ENCODE measurements around the gene RABEPK.
"Not testable (repeated sequence)": the region's sequence is repeated elsewhere in the genome, so short reads cannot be mapped to it uniquely, and the experiment has no call there.

The RABEPK gene

DNA sequence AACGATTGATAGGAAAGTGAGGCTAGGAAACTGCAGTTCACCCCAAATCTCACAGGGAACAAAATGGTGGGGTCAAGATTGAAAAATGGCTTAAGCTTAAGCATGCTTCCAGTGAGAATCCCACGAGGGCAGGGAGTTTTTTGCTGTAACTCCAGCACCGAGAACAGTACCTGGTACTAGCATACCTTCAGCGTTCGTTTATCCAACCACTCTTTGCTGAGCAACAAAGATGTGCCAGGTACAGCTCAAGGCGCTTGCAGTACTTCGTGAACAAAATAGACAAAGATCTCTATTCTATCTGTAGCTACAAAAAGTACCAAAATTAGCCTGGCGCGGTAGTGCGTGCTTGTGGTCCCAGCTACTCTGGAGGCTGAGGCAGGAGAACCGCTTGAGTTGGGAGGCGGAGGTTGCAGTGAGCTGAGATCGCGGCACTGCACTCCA is 10.0 kb upstream of the RABEPK start:
- Histone ChIP-seq H3K36me3 (ENCODE audit: control insufficient read depth in 5 of 5, insufficient read depth in 5 of 5, low read length in 5 of 5) (no peaks in the 10 kb centered on the region), H3K27ac (ENCODE audit: low read depth, low read length) (peak overlapping the region; percentile 95), H3K4me3 (ENCODE audit: low read depth in 1 of 5, low read length in 5 of 5) (peak overlapping the region; percentile 86 to 98 (median 95)), H3K27me3 (ENCODE audit: control insufficient read depth in 5 of 5, insufficient read depth in 4 of 5, low read length in 5 of 5) (no peaks in the 10 kb centered on the region), H3K9ac (ENCODE audit: low read length in 5 of 5) (peak overlapping the region; percentile 96 to 99 (median 99)), H3K9me3 (ENCODE audit: control insufficient read depth in 5 of 5, low read length in 5 of 5) (no peaks in the 10 kb centered on the region), H3K4me1 (ENCODE audit: control insufficient read depth in 5 of 5, insufficient read depth in 5 of 5, low read length in 5 of 5) (peaks cover 3 to 46% (median 36%) of the 10 kb centered on the region in 5 donors)

DNA sequence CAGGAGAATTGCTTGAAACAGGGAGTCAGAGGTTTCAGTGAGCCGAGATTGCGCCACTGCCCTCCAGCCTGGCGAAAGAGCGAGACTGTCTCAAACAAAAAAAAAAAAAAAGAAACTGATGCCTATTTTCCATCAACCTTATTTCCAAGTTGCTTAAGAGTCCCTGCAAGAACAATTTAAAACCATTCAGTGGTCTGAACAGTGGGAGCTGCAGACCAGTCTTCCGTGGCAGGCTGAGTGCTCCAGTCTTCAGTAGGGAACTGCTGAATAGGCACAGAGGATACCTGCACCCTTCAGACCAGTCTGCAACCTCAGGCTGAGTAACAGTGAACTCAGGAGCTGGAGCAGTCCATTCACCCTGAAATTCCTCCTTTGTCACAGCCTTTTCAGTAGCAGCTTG is 5.9 kb upstream of the RABEPK start:
- peaks cover 3 to 17% (median 12%) of the 10 kb centered on the region in 5 donors for H3K4me1 ChIP-seq (ENCODE audit: control insufficient read depth in 5 of 5, insufficient read depth in 5 of 5, low read length in 5 of 5)
- not testable (repeated sequence) for H3K4me3 ChIP-seq (ENCODE audit: low read depth in 1 of 5, low read length in 5 of 5)

DNA sequence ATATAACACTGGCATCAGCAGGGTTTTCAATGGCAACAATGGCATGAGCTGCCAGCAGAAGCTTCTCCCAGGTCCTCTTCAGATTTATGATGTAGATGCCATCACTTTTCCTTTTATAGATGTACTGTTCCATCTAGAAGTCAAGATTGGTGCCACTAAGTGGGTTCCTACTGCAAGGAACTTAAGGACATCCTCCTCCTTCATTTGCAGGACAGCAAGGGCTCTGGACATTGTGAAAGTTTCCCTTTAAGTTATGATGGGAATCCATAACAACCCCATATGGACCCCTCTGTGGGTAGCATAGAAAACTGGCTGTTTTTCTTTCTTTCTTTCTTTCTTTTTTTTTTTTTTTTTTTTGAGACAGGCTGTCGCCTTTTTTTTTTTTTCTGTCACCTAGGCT is 4.8 kb upstream of the RABEPK start:
- H3K36me3 ChIP-seq (ENCODE audit: control insufficient read depth in 5 of 5, insufficient read depth in 5 of 5, low read length in 5 of 5); H3K9me3 ChIP-seq (ENCODE audit: control insufficient read depth in 5 of 5, low read length in 5 of 5); H3K4me3 ChIP-seq (ENCODE audit: low read depth in 1 of 5, low read length in 5 of 5); H3K9ac ChIP-seq (ENCODE audit: low read length in 5 of 5); H3K27me3 ChIP-seq (ENCODE audit: control insufficient read depth in 5 of 5, insufficient read depth in 4 of 5, low read length in 5 of 5); H3K27ac ChIP-seq (ENCODE audit: low read depth, low read length): not testable (repeated sequence)
- H3K4me1 ChIP-seq (ENCODE audit: control insufficient read depth in 5 of 5, insufficient read depth in 5 of 5, low read length in 5 of 5) = peaks cover 0 to 13% (median 7%) of the 10 kb centered on the region in 5 donors

More for the DNA sequence above, 5.9 kb upstream of the RABEPK start:
- not testable (repeated sequence) for H3K36me3 ChIP-seq (ENCODE audit: control insufficient read depth in 5 of 5, insufficient read depth in 5 of 5, low read length in 5 of 5); H3K9ac ChIP-seq (ENCODE audit: low read length in 5 of 5); H3K27me3 ChIP-seq (ENCODE audit: control insufficient read depth in 5 of 5, insufficient read depth in 4 of 5, low read length in 5 of 5); H3K27ac ChIP-seq (ENCODE audit: low read depth, low read length); H3K9me3 ChIP-seq (ENCODE audit: control insufficient read depth in 5 of 5, low read length in 5 of 5)

DNA sequence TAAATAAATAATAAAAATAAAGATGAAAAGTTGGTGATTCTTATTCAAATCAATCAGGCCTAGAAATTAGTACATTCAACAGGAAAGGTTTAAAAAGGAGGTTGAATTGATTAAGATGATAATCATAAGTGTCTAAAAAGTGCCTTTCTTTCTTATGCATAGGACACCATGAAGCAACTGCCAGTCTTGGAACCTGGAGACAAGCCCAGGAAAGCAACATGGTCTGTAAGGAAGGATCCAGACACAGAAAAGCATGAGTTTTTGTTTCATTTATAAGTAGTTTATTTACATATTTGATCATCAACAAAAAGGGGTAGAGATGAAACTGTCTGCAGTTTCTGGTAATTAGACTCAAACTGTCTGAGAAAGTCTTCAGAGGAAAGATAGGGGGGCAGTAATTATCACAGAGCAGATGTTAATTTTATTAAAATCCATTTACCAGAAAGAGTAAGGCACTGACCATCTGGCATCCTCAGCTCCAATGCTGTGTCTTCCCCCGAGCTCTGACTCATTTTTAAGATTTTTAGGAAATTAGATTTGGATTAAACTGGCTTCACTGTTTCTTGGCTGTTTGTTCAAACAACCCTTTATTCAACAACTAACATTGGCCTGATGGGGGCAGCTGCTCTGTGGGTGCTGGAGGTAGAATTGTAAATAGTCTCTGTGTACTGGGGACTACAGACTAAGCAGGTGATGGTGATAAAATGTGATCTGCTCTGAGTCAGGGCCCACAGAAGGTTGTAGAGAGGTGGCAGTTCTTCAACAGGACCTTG is 2.7 kb downstream of the RABEPK start:
- no peak overlapping the region for H3K4me3 ChIP-seq (ENCODE audit: low read depth in 1 of 5, low read length in 5 of 5)
- H3K9ac ChIP-seq (ENCODE audit: low read length in 5 of 5) = no peak overlapping the region
- no peak overlapping the region for H3K27ac ChIP-seq (ENCODE audit: low read depth, low read length)
- H3K9me3 ChIP-seq (ENCODE audit: control insufficient read depth in 5 of 5, low read length in 5 of 5) = no peaks in the 10 kb centered on the region
- H3K27me3 ChIP-seq (ENCODE audit: control insufficient read depth in 5 of 5, insufficient read depth in 4 of 5, low read length in 5 of 5) = no peaks in the 10 kb centered on the region
- peaks cover 0 to 15% (median 9%) of the 10 kb centered on the region in 5 donors for H3K4me1 ChIP-seq (ENCODE audit: control insufficient read depth in 5 of 5, insufficient read depth in 5 of 5, low read length in 5 of 5)
- peaks cover 7 to 46% (median 27%) of the 10 kb centered on the region in 5 donors for H3K36me3 ChIP-seq (ENCODE audit: control insufficient read depth in 5 of 5, insufficient read depth in 5 of 5, low read length in 5 of 5)

DNA sequence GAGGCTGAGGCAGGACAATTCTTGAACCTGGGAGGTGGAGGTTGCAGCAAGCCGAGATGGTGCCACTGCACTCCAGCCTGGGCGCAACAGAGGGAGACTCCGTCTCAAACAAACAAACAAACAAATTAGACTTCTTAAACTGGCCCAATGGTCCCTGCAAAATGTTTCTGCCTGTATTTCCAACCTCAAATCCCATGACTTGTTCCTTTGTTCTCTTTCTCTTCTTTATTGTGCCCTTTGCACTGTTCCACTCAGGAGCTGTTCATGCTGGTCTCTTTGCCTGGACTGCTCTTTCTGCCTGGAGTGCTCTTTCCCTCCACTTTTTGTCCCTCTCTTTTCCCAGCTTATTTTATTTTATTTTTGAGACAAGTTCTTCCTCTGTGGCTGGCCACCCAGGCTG is 4.1 kb downstream of the RABEPK start:
- no peaks in the 10 kb centered on the region for H3K9me3 ChIP-seq (ENCODE audit: control insufficient read depth in 5 of 5, low read length in 5 of 5)
- no peak overlapping the region for H3K4me3 ChIP-seq (ENCODE audit: low read depth in 1 of 5, low read length in 5 of 5)
- no peaks in the 10 kb centered on the region for H3K27me3 ChIP-seq (ENCODE audit: control insufficient read depth in 5 of 5, insufficient read depth in 4 of 5, low read length in 5 of 5)
- H3K36me3 ChIP-seq (ENCODE audit: control insufficient read depth in 5 of 5, insufficient read depth in 5 of 5, low read length in 5 of 5) = peaks cover 7 to 61% (median 35%) of the 10 kb centered on the region in 5 donors
- peaks cover 0 to 12% (median 8%) of the 10 kb centered on the region in 5 donors for H3K4me1 ChIP-seq (ENCODE audit: control insufficient read depth in 5 of 5, insufficient read depth in 5 of 5, low read length in 5 of 5)
- H3K27ac ChIP-seq (ENCODE audit: low read depth, low read length) = no peak overlapping the region
- no peak overlapping the region for H3K9ac ChIP-seq (ENCODE audit: low read length in 5 of 5)

DNA sequence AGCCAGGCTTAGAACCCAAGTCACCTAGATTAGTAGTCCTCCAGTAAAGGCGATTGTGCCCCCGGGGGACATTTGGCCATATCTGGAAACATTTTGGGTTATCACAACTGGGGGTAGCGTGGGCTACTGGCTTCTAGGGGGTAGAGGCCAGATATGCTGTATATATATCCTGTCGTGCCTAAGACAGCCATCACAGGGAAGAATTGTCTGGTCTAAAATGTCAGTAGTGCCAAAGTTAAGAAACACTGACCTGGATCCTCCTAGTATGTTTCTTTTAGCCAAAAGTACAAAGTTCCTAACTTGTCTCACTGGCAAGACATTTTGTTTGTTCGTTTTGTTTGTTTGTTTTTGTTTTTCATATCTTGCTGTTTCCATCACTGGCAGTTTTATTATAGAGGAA is 13.8 kb downstream of the RABEPK start:
- no peak overlapping the region for H3K27ac ChIP-seq (ENCODE audit: low read depth, low read length)
- H3K9me3 ChIP-seq (ENCODE audit: control insufficient read depth in 5 of 5, low read length in 5 of 5) = no peaks in the 10 kb centered on the region
- H3K36me3 ChIP-seq (ENCODE audit: control insufficient read depth in 5 of 5, insufficient read depth in 5 of 5, low read length in 5 of 5) = peaks cover 11 to 35% (median 18%) of the 10 kb centered on the region in 5 donors
- no peaks in the 10 kb centered on the region for H3K4me1 ChIP-seq (ENCODE audit: control insufficient read depth in 5 of 5, insufficient read depth in 5 of 5, low read length in 5 of 5)
- H3K9ac ChIP-seq (ENCODE audit: low read length in 5 of 5) = no peak overlapping the region
- no peaks in the 10 kb centered on the region for H3K27me3 ChIP-seq (ENCODE audit: control insufficient read depth in 5 of 5, insufficient read depth in 4 of 5, low read length in 5 of 5)
- H3K4me3 ChIP-seq (ENCODE audit: low read depth in 1 of 5, low read length in 5 of 5) = no peak overlapping the region

DNA sequence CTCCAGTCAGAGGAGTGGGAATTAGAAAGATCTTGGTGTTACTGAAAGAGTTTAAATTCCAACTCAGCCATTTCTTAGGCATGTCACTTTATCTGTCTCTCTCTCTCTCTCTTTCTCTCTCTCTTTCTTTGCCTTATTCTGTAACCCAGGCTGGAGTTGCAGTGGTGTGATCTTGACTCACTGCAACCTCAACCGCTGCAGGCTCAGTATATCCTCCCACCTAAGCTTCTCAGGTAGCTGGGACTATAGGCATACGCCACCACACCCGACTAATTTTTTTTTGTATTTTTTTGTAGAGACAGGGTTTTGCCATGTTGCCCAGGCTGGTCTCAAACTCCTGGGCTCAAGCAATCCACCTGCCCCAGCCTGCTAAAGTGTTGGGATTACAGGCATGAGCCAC is 18.3 kb downstream of the RABEPK start:
- Histone ChIP-seq H3K27ac (ENCODE audit: low read depth, low read length) (no peak overlapping the region), H3K9ac (ENCODE audit: low read length in 5 of 5) (no peak overlapping the region), H3K27me3 (ENCODE audit: control insufficient read depth in 5 of 5, insufficient read depth in 4 of 5, low read length in 5 of 5) (no peaks in the 10 kb centered on the region), H3K4me3 (ENCODE audit: low read depth in 1 of 5, low read length in 5 of 5) (no peak overlapping the region), H3K4me1 (ENCODE audit: control insufficient read depth in 5 of 5, insufficient read depth in 5 of 5, low read length in 5 of 5) (no peaks in the 10 kb centered on the region), H3K9me3 (ENCODE audit: control insufficient read depth in 5 of 5, low read length in 5 of 5) (no peaks in the 10 kb centered on the region), H3K36me3 (ENCODE audit: control insufficient read depth in 5 of 5, insufficient read depth in 5 of 5, low read length in 5 of 5) (peaks cover 4 to 23% (median 12%) of the 10 kb centered on the region in 5 donors)

DNA sequence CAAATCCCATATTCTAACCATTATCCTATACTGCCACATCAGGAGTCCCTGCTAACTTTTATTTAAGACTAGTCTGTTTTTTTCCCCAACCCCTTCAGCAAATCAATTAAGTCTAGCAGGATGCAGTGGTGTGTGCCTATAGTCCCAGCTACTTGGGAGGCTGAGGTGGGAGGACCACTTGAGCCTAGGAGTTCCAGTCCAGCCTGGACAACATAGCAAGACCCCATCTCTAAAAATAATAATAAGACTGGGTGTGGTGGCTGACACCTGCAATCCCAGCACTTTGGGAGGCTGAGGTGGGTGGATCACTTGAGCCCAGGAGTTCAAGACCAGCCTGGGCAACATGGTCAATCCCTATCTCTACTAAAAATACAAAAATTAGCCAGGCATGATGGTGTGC is 24.5 kb downstream of the RABEPK start:
- H3K27ac ChIP-seq (ENCODE audit: low read depth, low read length); H3K9me3 ChIP-seq (ENCODE audit: control insufficient read depth in 5 of 5, low read length in 5 of 5); H3K4me3 ChIP-seq (ENCODE audit: low read depth in 1 of 5, low read length in 5 of 5); H3K9ac ChIP-seq (ENCODE audit: low read length in 5 of 5); H3K27me3 ChIP-seq (ENCODE audit: control insufficient read depth in 5 of 5, insufficient read depth in 4 of 5, low read length in 5 of 5); H3K4me1 ChIP-seq (ENCODE audit: control insufficient read depth in 5 of 5, insufficient read depth in 5 of 5, low read length in 5 of 5): not testable (repeated sequence)
- H3K36me3 ChIP-seq (ENCODE audit: control insufficient read depth in 5 of 5, insufficient read depth in 5 of 5, low read length in 5 of 5) = peaks cover 4 to 34% (median 30%) of the 10 kb centered on the region in 5 donors

DNA sequence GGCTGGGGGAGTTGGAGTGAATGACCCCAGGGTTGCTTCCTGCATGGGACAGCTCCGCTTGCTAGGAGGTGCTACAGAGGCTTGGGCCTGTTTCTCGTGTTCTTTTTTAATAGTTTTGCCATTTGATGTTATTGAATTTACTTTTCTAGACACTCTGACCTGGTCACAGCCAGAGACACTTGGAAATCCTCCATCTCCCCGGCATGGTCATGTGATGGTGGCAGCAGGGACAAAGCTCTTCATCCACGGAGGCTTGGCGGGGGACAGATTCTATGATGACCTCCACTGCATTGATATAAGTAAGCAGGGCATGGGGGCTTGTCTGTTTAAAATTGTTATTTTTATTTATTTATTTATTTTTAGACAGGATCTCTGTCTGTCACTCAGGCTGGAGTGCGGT is 27.4 kb downstream of the RABEPK start:
- Histone ChIP-seq H3K4me1 (ENCODE audit: control insufficient read depth in 5 of 5, insufficient read depth in 5 of 5, low read length in 5 of 5) (no peaks in the 10 kb centered on the region), H3K27me3 (ENCODE audit: control insufficient read depth in 5 of 5, insufficient read depth in 4 of 5, low read length in 5 of 5) (no peaks in the 10 kb centered on the region), H3K4me3 (ENCODE audit: low read depth in 1 of 5, low read length in 5 of 5) (no peak overlapping the region), H3K36me3 (ENCODE audit: control insufficient read depth in 5 of 5, insufficient read depth in 5 of 5, low read length in 5 of 5) (peaks cover 4 to 43% (median 31%) of the 10 kb centered on the region in 5 donors), H3K9me3 (ENCODE audit: control insufficient read depth in 5 of 5, low read length in 5 of 5) (no peaks in the 10 kb centered on the region), H3K27ac (ENCODE audit: low read depth, low read length) (no peak overlapping the region), H3K9ac (ENCODE audit: low read length in 5 of 5) (no peak overlapping the region)

DNA sequence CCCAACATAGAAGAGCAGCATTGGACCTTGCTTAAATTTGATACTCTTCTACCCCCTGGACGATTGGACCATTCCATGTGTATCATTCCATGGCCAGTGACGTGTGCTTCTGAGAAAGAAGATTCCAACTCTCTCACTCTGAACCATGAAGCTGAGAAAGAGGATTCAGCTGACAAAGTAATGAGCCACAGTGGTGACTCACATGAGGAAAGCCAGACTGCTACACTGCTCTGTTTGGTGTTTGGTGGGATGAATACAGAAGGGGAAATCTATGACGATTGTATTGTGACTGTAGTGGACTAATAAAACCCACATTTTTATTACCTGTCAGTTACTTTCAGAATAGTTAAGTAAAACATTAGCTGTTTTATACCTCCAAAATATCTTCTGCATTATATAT is 33.3 kb downstream of the RABEPK start:
- peaks cover 31 to 76% (median 60%) of the 10 kb centered on the region in 5 donors for H3K36me3 ChIP-seq (ENCODE audit: control insufficient read depth in 5 of 5, insufficient read depth in 5 of 5, low read length in 5 of 5)
- H3K9ac ChIP-seq (ENCODE audit: low read length in 5 of 5) = no peak overlapping the region
- no peak overlapping the region for H3K4me3 ChIP-seq (ENCODE audit: low read depth in 1 of 5, low read length in 5 of 5)
- H3K27me3 ChIP-seq (ENCODE audit: control insufficient read depth in 5 of 5, insufficient read depth in 4 of 5, low read length in 5 of 5) = no peaks in the 10 kb centered on the region
- H3K9me3 ChIP-seq (ENCODE audit: control insufficient read depth in 5 of 5, low read length in 5 of 5) = no peaks in the 10 kb centered on the region
- H3K4me1 ChIP-seq (ENCODE audit: control insufficient read depth in 5 of 5, insufficient read depth in 5 of 5, low read length in 5 of 5) = peaks cover 0 to 35% (median 31%) of the 10 kb centered on the region in 5 donors
- no peak overlapping the region for H3K27ac ChIP-seq (ENCODE audit: low read depth, low read length)
